Rectal smooth muscle tissue (tissue), 1 donor: ENCODE measurements around the gene NPC2.

ENCODE experiments used
- H3K27ac ChIP-seq: one replicate; pipeline ENCODE4 v1.7.0; 2013; ENCODE audit warnings: low read depth, low read length, inconsistent platforms
- H3K27me3 ChIP-seq: one replicate; pipeline ENCODE4 v1.7.0; 2013; ENCODE audit warnings: low read length; ENCODE audit not compliant: control insufficient read depth, insufficient read depth
- H3K36me3 ChIP-seq: one replicate; pipeline ENCODE4 v1.7.0; 2013; ENCODE audit warnings: low read length; ENCODE audit not compliant: control insufficient read depth, insufficient read depth
- H3K4me1 ChIP-seq: one replicate; pipeline ENCODE4 v1.7.0; 2013; ENCODE audit warnings: low read length; ENCODE audit not compliant: control insufficient read depth, insufficient read depth
- H3K4me3 ChIP-seq: one replicate; pipeline ENCODE4 v1.7.0; 2013; ENCODE audit warnings: low read length
- H3K9ac ChIP-seq: one replicate; pipeline ENCODE4 v1.7.0; 2013; ENCODE audit warnings: low read length

Gene NPC2

GRCh38 chr14:74491956-74492775 is 939 bp downstream of the NPC2 start:
- peaks cover 10% of the 10 kb centered on the region for H3K4me1 ChIP-seq

GRCh38 chr14:74490486-74490885 is 2.6 kb downstream of the NPC2 start:
- Histone ChIP-seq H3K36me3 (peaks cover 4% of the 10 kb centered on the region), H3K9ac (no peak overlapping the region), H3K27ac (no peak overlapping the region), H3K27me3 (no peaks in the 10 kb centered on the region), H3K4me1 (peaks cover 10% of the 10 kb centered on the region), H3K4me3 (no peak overlapping the region)

More at GRCh38 chr14:74491956-74492775, 939 bp downstream of the NPC2 start:
- Histone ChIP-seq H3K36me3 (no peaks in the 10 kb centered on the region), H3K4me3 (peak overlapping the region; percentile 92), H3K27me3 (no peaks in the 10 kb centered on the region), H3K9ac (no peak overlapping the region), H3K27ac (no peak overlapping the region)

- Histone ChIP-seq H3K4me1 (peaks cover 4% of the 10 kb centered on the region), H3K27ac (no peak overlapping the region), H3K4me3 (no peak overlapping the region), H3K27me3 (no peaks in the 10 kb centered on the region), H3K9ac (no peak overlapping the region), H3K36me3 (peaks cover 4% of the 10 kb centered on the region)
Observed at GRCh38 chr14:74488786-74489397, 4.2 kb downstream of the NPC2 start.

- no peak overlapping the region for H3K4me3 ChIP-seq
- no peaks in the 10 kb centered on the region for H3K4me1 ChIP-seq
- H3K27ac ChIP-seq, result no peak overlapping the region
- H3K9ac ChIP-seq, result no peak overlapping the region
- peaks cover 14% of the 10 kb centered on the region for H3K36me3 ChIP-seq
- H3K27me3 ChIP-seq, result no peaks in the 10 kb centered on the region
Observed at GRCh38 chr14:74486164-74486563, 6.9 kb downstream of the NPC2 start.

GRCh38 chr14:74483321-74483720 is 9.8 kb downstream of the NPC2 start:
- Histone ChIP-seq H3K9ac (no peak overlapping the region), H3K4me1 (no peaks in the 10 kb centered on the region), H3K36me3 (peaks cover 22% of the 10 kb centered on the region), H3K27me3 (no peaks in the 10 kb centered on the region), H3K27ac (no peak overlapping the region), H3K4me3 (no peak overlapping the region)

GRCh38 chr14:74482571-74482970 is 10.5 kb downstream of the NPC2 start:
- Histone ChIP-seq H3K4me3 (no peak overlapping the region), H3K27me3 (no peaks in the 10 kb centered on the region), H3K4me1 (no peaks in the 10 kb centered on the region), H3K9ac (no peak overlapping the region), H3K27ac (no peak overlapping the region), H3K36me3 (peaks cover 22% of the 10 kb centered on the region)

- Histone ChIP-seq H3K27me3 (no peaks in the 10 kb centered on the region), H3K4me3 (no peak overlapping the region), H3K36me3 (peaks cover 18% of the 10 kb centered on the region), H3K9ac (no peak overlapping the region), H3K27ac (no peak overlapping the region), H3K4me1 (no peaks in the 10 kb centered on the region)
Observed at GRCh38 chr14:74480046-74480445, 13.1 kb downstream of the NPC2 start.

- Histone ChIP-seq H3K27ac (no peak overlapping the region), H3K36me3 (peaks cover 23% of the 10 kb centered on the region), H3K4me1 (no peaks in the 10 kb centered on the region), H3K9ac (no peak overlapping the region), H3K4me3 (no peak overlapping the region), H3K27me3 (no peaks in the 10 kb centered on the region)
Observed at GRCh38 chr14:74478996-74479635, 14.0 kb downstream of the NPC2 start.

GRCh38 chr14:74476607-74477006 is 16.5 kb downstream of the NPC2 start:
- H3K9ac ChIP-seq, result no peak overlapping the region
- H3K36me3 ChIP-seq, result peaks cover 15% of the 10 kb centered on the region
- no peak overlapping the region for H3K27ac ChIP-seq
- no peaks in the 10 kb centered on the region for H3K27me3 ChIP-seq
- H3K4me1 ChIP-seq, result no peaks in the 10 kb centered on the region
- H3K4me3 ChIP-seq, result no peak overlapping the region

- Histone ChIP-seq H3K4me3 (no peak overlapping the region), H3K4me1 (no peaks in the 10 kb centered on the region), H3K36me3 (peaks cover 14% of the 10 kb centered on the region), H3K9ac (no peak overlapping the region), H3K27me3 (no peaks in the 10 kb centered on the region), H3K27ac (no peak overlapping the region)
Observed at GRCh38 chr14:74476107-74476506, 17.0 kb downstream of the NPC2 start.

GRCh38 chr14:74475678-74476077 is 17.4 kb downstream of the NPC2 start:
- Histone ChIP-seq H3K9ac (no peak overlapping the region), H3K36me3 (peaks cover 14% of the 10 kb centered on the region), H3K4me3 (no peak overlapping the region), H3K4me1 (no peaks in the 10 kb centered on the region), H3K27me3 (no peaks in the 10 kb centered on the region), H3K27ac (no peak overlapping the region)

GRCh38 chr14:74474376-74474775 is 18.7 kb downstream of the NPC2 start:
- Histone ChIP-seq H3K4me3 (no peak overlapping the region), H3K9ac (no peak overlapping the region), H3K36me3 (peaks cover 6% of the 10 kb centered on the region), H3K4me1 (no peaks in the 10 kb centered on the region), H3K27me3 (no peaks in the 10 kb centered on the region), H3K27ac (no peak overlapping the region)
